ENCODE results near the gene CCDC89. TPM values are rescaled to one million over a fixed set of nuclear protein-coding genes. Genes with fewer than 3 reads are reported as not detected.

CCDC89 gene
- total and polyA plus RNA-seq, 2 donors (not counting 3 experiments of a cell fraction or from before 2014, with no cell fraction given) = not detected

DNA sequence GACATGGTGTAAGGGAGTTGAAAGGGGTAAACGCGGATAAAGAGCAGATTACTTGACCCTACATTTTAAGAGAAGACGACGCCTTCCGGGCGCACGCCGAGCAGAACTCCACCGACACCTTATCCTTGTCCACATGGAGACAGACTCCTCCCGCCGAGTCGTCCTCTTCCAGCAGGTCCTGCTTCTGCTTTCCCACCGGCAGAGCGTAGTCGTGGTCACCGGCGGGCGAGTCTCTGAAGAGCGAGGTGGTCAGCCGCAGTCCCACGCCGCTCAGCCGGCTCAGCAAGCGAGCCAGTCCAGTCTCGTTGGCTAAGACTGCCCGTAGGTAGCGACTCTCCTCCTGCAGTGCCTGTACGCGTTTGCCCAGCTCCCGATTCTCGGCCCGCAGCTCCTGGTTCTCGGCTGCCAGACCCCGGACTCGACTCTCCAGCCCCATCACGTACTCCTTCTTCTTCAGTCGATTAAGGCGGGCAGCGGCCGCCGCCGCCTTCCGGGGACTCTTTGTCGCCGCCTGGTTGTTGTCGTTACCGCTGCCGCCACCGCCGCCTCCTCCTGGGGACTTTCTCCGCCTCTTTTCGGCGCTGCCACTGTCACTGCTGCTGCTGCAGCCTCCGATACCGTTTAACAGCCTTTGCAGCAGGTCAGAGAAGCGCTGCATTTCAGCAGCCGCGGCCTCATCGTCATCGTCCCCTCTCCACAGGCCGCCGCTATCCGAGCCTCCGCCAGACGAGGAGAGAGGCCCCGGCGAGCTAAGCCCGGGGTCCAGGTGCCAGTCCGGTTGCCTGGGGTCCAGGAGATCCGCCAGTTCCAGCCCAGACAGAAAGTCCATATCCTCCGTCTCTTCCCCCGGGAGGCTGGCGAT, 22.0 kb downstream of the CCDC89 start:
- FAIRE-seq (no peak), DNase-seq (ENCODE audit: low read depth, low spot score) (peak; percentile 66)
- CTCF ChIA-PET = interaction anchor here (1.3 kb wide), 3 partner anchors 10 to 146 kb away, joined by 4 to 5 read pairs (median 5); partner anchors contain the start of gene TMEM126A
- BruUV-seq (replicated peaks) = no TSS peak
- no peak for TF ChIP-seq GATA2 (IDR thresholded peaks at IDR 0.05; ENCODE audit: insufficient read depth, insufficient read length, low read depth, low read length)
- TF ChIP-seq CTCF (IDR thresholded peaks at IDR 0.05; ENCODE audit: extremely low read depth in 1 of 2, insufficient read depth in 1 of 2, low read depth in 1 of 2, low read length in 2 of 2) = peak in 1 of 2 donors; percentile 47
- peak overlapping the region; percentile 91 for H3K27ac ChIP-seq (ENCODE audit: insufficient read depth, low read depth, low read length)
- peaks cover 57% of the 10 kb centered on the region for H3K79me2 ChIP-seq (ENCODE audit: control insufficient read depth, insufficient read depth, low read length)
- H3K9ac ChIP-seq (replicated peaks; ENCODE audit: extremely low read depth, insufficient read depth, low read length) = peak overlapping the region; percentile 94
- POLR2A ChIA-PET = interaction anchor here (1.0 to 1.5 kb wide), 3 partner anchors 16 to 145 kb away, joined by 3 to 9 read pairs (median 3); partner anchors contain the start of gene TMEM126A
- peaks cover 0 to 17% of the 10 kb centered on the region in 2 experiments for H3K36me3 ChIP-seq (ENCODE audit: control insufficient read depth in 2 of 2, extremely low read depth in 1 of 2, insufficient read depth in 2 of 2, low read length in 2 of 2)
- peak overlapping the region; percentile 40 to 92 (median 66) for H3K4me3 ChIP-seq (replicated peaks in 1 of 3; ENCODE audit: insufficient read depth in 1 of 3, low read depth in 1 of 3, low read length in 3 of 3)
- intact Hi-C loops (cut with micrococcal nuclease) = loop anchor here (1.0 to 10.0 kb wide), 7 partner anchors 15 to 631 kb away; partner anchors contain the start of genes PICALM and TMEM126B
- no peaks in the 10 kb centered on the region for H3K9me3 ChIP-seq (replicated peaks; ENCODE audit: control insufficient read depth, insufficient read depth, low read length)
- H3K9me1 ChIP-seq (replicated peaks; ENCODE audit: control insufficient read depth, extremely low read depth, insufficient read depth, low read length) = no peaks in the 10 kb centered on the region
- peaks cover 16% of the 10 kb centered on the region for H4K20me1 ChIP-seq (replicated peaks; ENCODE audit: control insufficient read depth, extremely low read depth, insufficient read depth, low read length)
- dilution Hi-C loops (cut with MboI; ENCODE audit: extremely low pct_ligation_motif_present, low sequenced_read_pairs) = no loop called here
- H2AFZ ChIP-seq (ENCODE audit: low read depth, low read length) = peak overlapping the region; percentile 35
- no peaks in the 10 kb centered on the region for H3K27me3 ChIP-seq (ENCODE audit: control insufficient read depth in 2 of 2, insufficient read depth in 2 of 2, low read length in 2 of 2)
- H3K4me2 ChIP-seq (ENCODE audit: insufficient read depth, low read length) = peak overlapping the region; percentile 98
- peaks cover 35% of the 10 kb centered on the region for H3K4me1 ChIP-seq (ENCODE audit: control insufficient read depth, extremely low read depth, insufficient read depth, low read length)

Measured in endothelial cell of umbilical vein (primary cell).